ENCODE results near the gene NREP. TPM values are rescaled to one million over a fixed set of nuclear protein-coding genes. Genes with fewer than 3 reads are reported as not detected.

The NREP gene
- total RNA-seq, 1 experiment from 2014 or later = 6.0 TPM

GRCh38 chr5:111795142-111795541 is 38.1 kb upstream of the NREP start:
- ChIA-PET RAD21 (ENCODE audit: low non-redundant PET in 1 of 2, low total read pairs in 2 of 2, uncharacterized antibody in 2 of 2, unreplicated experiment in 2 of 2) (no interaction called here), CTCF (no interaction called here), POLR2A (no interaction called here)
- no peak for TF ChIP-seq ZBTB33 (IDR thresholded peaks at IDR 0.05; ENCODE audit: extremely low read depth, insufficient replicate concordance, low read length)
- no peak for TF ChIP-seq JUND (IDR thresholded peaks at IDR 0.05)
- no peak for TF ChIP-seq FOSL1 (IDR thresholded peaks at IDR 0.05; ENCODE audit: low read depth)
- TF ChIP-seq EZH2phosphoT487 (IDR thresholded peaks at IDR 0.05; ENCODE audit: borderline replicate concordance) = no peak
- TF ChIP-seq EZH2 (IDR thresholded peaks at IDR 0.05) = no peak
- TF ChIP-seq RAD21 (IDR thresholded peaks at IDR 0.05; ENCODE audit: low read depth) = no peak
- TF ChIP-seq POLR2AphosphoS5 (IDR thresholded peaks at IDR 0.05; ENCODE audit: low read depth, low read length) = no peak
- TF ChIP-seq TCF7L2 (IDR thresholded peaks at IDR 0.05; ENCODE audit: borderline replicate concordance, extremely low read depth, insufficient read depth, insufficient read length) = no peak
- TF ChIP-seq REST (IDR thresholded peaks at IDR 0.05; ENCODE audit: low read depth) = no peak
- no peak for TF ChIP-seq ELF1 (IDR thresholded peaks at IDR 0.05; ENCODE audit: borderline replicate concordance, low read depth)
- TF ChIP-seq CBX3 (IDR thresholded peaks at IDR 0.05; ENCODE audit: low read depth) = no peak
- TF ChIP-seq POLR2A (IDR thresholded peaks at IDR 0.05; ENCODE audit: borderline replicate concordance, extremely low read depth, insufficient read depth, insufficient read length) = no peak
- no peak for TF ChIP-seq SP1 (IDR thresholded peaks at IDR 0.05; ENCODE audit: low read depth)
- no peak for TF ChIP-seq SRF (IDR thresholded peaks at IDR 0.05; ENCODE audit: low read depth)
- no peak for TF ChIP-seq EGR1 (IDR thresholded peaks at IDR 0.05; ENCODE audit: low read depth)
- TF ChIP-seq CEBPB (IDR thresholded peaks at IDR 0.05; ENCODE audit: low read depth) = no peak
- no peak for TF ChIP-seq YY1 (IDR thresholded peaks at IDR 0.05; ENCODE audit: extremely low read depth, insufficient replicate concordance, low read depth, low read length)
- no peak for TF ChIP-seq SIN3A (IDR thresholded peaks at IDR 0.05; ENCODE audit: low read depth)
- TF ChIP-seq, protein P1, sequence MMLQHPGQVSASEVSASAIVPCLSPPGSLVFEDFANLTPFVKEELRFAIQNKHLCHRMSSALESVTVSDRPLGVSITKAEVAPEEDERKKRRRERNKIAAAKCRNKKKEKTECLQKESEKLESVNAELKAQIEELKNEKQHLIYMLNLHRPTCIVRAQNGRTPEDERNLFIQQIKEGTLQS (IDR thresholded peaks at IDR 0.05) = no peak
- no peak for DNase-seq (ENCODE audit: low read depth, low spot score)
- H3K27ac ChIP-seq (ENCODE audit: low read depth, low read length) = no peak overlapping the region
- no peaks in the 10 kb centered on the region for H3K9me3 ChIP-seq (ENCODE audit: control insufficient read depth in 1 of 2, insufficient read depth in 1 of 2, low read depth in 1 of 2, low read length in 2 of 2)
- H4K20me1 ChIP-seq (ENCODE audit: insufficient read depth) = no peaks in the 10 kb centered on the region
- H3K4me3 ChIP-seq (replicated peaks in 1 of 2; ENCODE audit: low read depth in 1 of 2, low read length in 2 of 2) = no peak overlapping the region
- no peaks in the 10 kb centered on the region for H3K79me2 ChIP-seq (ENCODE audit: insufficient read depth, low read length)
- BruUV-seq (replicated peaks) = no TSS peak
- H2AFZ ChIP-seq (ENCODE audit: low read depth, low read length, poor library complexity, severe bottlenecking) = no peak overlapping the region
- H3K4me2 ChIP-seq (ENCODE audit: low read length) = no peak overlapping the region
- H3K4me1 ChIP-seq (ENCODE audit: control insufficient read depth in 1 of 2, insufficient read depth in 2 of 2, low read length in 2 of 2) = no peaks in the 10 kb centered on the region
- H3K27me3 ChIP-seq (ENCODE audit: insufficient read depth, low read length) = no peaks in the 10 kb centered on the region
- H3K36me3 ChIP-seq (ENCODE audit: control insufficient read depth in 1 of 2, insufficient read depth in 2 of 2, low read length in 2 of 2) = no peaks in the 10 kb centered on the region
- ATAC-seq = no peak
- intact Hi-C loops (cut with micrococcal nuclease) = no loop called here
- H3K9me2 ChIP-seq (ENCODE audit: insufficient read depth) = no peaks in the 10 kb centered on the region
- no peak overlapping the region for H3K9ac ChIP-seq (ENCODE audit: low read length)
